ENCODE results near the gene SEMA3E. TPM values are rescaled to one million over a fixed set of nuclear protein-coding genes. Genes with fewer than 3 reads are reported as not detected.
A peak's percentile ranks its signal among the peaks of the same experiment; 100 is the strongest.

Gene SEMA3E
- total RNA-seq, 4 donors from 2014 or later, result 0.83 to 2.2 (median 1.9) TPM

GRCh38 chr7:83472376-83472775, 176.6 kb downstream of the SEMA3E start:
- H3K36me3 ChIP-seq, result no peaks in the 10 kb centered on the region

GRCh38 chr7:83469491-83469890, 179.4 kb downstream of the SEMA3E start:
- H3K36me3 ChIP-seq, result no peaks in the 10 kb centered on the region
- no peaks in the 10 kb centered on the region for H3K27me3 ChIP-seq
- no peaks in the 10 kb centered on the region for H3K9me3 ChIP-seq
- TF ChIP-seq CTCF (IDR thresholded peaks at IDR 0.05) (no peak), POLR2A (IDR thresholded peaks at IDR 0.05) (no peak)
- no peak overlapping the region for H3K4me3 ChIP-seq
- H3K4me1 ChIP-seq, result no peaks in the 10 kb centered on the region
- no peak overlapping the region for H3K27ac ChIP-seq
- no peak for DNase-seq

More at GRCh38 chr7:83472376-83472775, 176.6 kb downstream of the SEMA3E start:
- H3K4me3 ChIP-seq, result no peak overlapping the region
- H3K27me3 ChIP-seq, result no peaks in the 10 kb centered on the region
- TF ChIP-seq POLR2A (IDR thresholded peaks at IDR 0.05), result no peak
- no peak for TF ChIP-seq CTCF (IDR thresholded peaks at IDR 0.05)
- no peak for DNase-seq
- H3K4me1 ChIP-seq, result no peaks in the 10 kb centered on the region
- no peaks in the 10 kb centered on the region for H3K9me3 ChIP-seq
- H3K27ac ChIP-seq, result no peak overlapping the region

- H3K4me1 ChIP-seq, result no peaks in the 10 kb centered on the region
- no peak for DNase-seq
- H3K36me3 ChIP-seq, result no peaks in the 10 kb centered on the region
- TF ChIP-seq CTCF (IDR thresholded peaks at IDR 0.05) (no peak), POLR2A (IDR thresholded peaks at IDR 0.05) (no peak)
- H3K9me3 ChIP-seq, result no peaks in the 10 kb centered on the region
- H3K4me3 ChIP-seq, result no peak overlapping the region
- no peak overlapping the region for H3K27ac ChIP-seq
- no peaks in the 10 kb centered on the region for H3K27me3 ChIP-seq
Measured at GRCh38 chr7:83469076-83469475, 179.9 kb downstream of the SEMA3E start.

GRCh38 chr7:83468251-83468739, 180.6 kb downstream of the SEMA3E start:
- no peak for TF ChIP-seq POLR2A (IDR thresholded peaks at IDR 0.05)
- no peak for TF ChIP-seq CTCF (IDR thresholded peaks at IDR 0.05)
- DNase-seq, result peak in 2 of 3 donors; percentile 16 to 56
- no peaks in the 10 kb centered on the region for H3K27me3 ChIP-seq
- H3K27ac ChIP-seq, result no peak overlapping the region
- H3K4me1 ChIP-seq, result no peaks in the 10 kb centered on the region
- H3K36me3 ChIP-seq, result no peaks in the 10 kb centered on the region
- no peak overlapping the region for H3K4me3 ChIP-seq
- no peaks in the 10 kb centered on the region for H3K9me3 ChIP-seq

- Histone ChIP-seq H3K9me3 (no peaks in the 10 kb centered on the region), H3K4me3 (no peak overlapping the region), H3K4me1 (no peaks in the 10 kb centered on the region), H3K27me3 (no peaks in the 10 kb centered on the region), H3K36me3 (no peaks in the 10 kb centered on the region), H3K27ac (no peak overlapping the region)
- DNase-seq, result no peak
- TF ChIP-seq CTCF (IDR thresholded peaks at IDR 0.05) (no peak), POLR2A (IDR thresholded peaks at IDR 0.05) (no peak)
Measured at GRCh38 chr7:83467493-83467892, 181.4 kb downstream of the SEMA3E start.

GRCh38 chr7:83466956-83467355, 182.0 kb downstream of the SEMA3E start:
- Histone ChIP-seq H3K9me3 (no peaks in the 10 kb centered on the region), H3K36me3 (no peaks in the 10 kb centered on the region), H3K4me3 (no peak overlapping the region), H3K4me1 (no peaks in the 10 kb centered on the region), H3K27ac (no peak overlapping the region), H3K27me3 (no peaks in the 10 kb centered on the region)
- no peak for DNase-seq
- no peak for TF ChIP-seq CTCF (IDR thresholded peaks at IDR 0.05)
- no peak for TF ChIP-seq POLR2A (IDR thresholded peaks at IDR 0.05)
